NCI-H146 (cell line): ENCODE measurements around the gene SPINK8.
A peak's percentile ranks its signal among the peaks of the same experiment; 100 is the strongest.
"Not testable (repeated sequence)": the region's sequence is repeated elsewhere in the genome, so short reads cannot be mapped to it uniquely, and the experiment has no call there.

Experiments
- DNase-seq: peaks from one replicate; lab custom pipeline; 2025; lab: John Stamatoyannopoulos, UW

SPINK8 gene

DNA sequence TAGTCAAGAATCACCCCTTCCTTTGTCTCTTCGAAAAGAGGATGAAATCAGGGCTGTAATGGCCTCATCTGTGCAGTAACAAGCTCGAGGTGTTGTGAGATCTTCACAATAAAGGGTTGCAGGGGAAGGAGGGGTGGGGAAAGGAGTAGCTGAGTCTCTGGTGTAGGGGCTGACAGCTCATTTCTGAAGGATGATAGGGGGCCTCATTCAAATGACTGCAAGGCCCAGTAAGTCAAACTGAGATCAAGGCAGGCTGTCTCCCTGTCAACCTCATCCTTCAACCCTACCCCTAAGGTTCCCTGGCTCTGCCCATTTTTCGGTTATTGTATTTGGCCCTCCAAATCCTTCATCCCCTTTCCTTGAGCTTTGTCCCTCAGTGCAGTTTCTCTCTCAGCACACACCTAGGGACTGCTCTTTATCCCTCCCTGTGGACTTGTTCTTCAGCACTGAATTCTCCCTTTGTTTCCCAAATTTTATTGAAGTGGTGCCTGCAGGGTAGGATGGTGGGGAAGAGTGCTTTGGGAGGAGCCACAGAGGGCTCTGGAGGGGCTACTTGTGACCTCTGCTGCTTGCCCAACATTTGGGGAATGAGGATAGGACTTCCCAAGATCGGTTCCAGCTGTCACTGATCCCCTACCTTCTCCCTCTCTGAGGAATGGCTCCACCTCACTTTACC is 54.4 kb downstream of the SPINK8 start:
- no peak for DNase-seq

DNA sequence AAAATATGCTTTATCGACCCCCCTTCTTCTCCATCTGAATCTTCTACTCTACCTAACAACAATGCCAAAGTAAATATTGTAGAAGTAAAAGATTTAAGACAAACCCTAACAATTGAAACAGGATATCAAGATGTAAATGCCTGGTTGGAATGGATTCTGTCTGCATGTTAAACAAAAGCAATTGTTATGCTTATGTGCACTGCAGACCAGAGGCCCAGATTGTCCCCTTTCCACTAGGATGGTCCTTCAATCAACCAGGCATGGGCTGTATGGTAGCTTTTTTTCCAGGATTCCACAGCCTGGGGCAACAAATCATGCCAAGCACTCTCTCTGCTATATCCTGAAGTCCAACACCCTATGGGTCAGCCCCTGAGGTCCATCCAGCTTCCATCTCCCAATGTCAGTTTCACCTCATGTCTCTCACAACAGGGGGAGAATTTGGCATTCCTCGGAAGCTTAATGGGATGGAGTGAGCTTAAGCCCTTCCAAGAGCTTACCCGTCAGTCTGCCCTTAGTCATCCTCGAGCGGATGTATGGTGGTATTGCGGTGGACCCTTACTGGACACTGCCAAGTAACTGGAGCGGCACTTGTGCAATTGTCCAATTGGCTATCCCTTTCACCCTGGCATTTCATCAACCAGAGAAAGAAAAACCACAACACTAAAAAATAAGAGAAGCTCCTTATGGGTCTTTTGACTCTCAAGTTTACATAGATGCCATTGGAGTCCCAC is 56.4 kb downstream of the SPINK8 start:
- no peak for DNase-seq

DNA sequence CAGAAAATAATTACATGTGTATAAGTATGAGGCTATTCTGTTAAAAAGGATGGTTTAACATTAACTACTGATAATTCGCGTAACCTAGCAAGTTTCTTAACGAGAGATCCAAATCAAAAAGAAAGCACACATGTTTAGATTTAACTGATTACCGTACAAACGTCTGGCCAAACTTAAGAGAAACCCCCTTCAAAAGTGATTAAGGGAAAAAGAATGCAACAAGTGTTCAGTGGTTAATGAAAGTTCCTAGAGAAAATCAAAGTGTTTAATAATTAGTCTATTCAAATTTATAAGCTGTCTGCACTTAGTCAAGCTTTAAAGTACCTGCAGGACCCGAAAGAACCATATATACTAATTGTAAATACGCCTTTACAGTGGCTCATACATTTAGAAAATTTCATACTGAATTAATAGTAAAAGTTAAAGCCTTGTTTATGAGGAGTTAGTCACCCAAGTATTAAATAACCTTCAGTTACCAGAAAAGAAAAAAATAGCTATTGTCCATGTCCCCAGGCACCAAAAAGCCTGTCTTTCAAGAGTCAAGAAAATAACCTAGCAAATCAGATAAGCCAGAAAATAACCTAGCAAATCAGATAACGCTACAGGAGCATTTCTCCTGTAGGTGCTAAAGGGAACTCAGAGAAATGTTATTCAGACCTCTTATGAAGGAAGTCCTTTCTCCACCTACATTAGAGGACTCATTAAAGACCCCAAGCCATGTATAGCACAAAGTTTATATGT is 58.0 kb downstream of the SPINK8 start:
- no peak for DNase-seq

GRCh38 chr3:48274452-48274851 is 59.0 kb downstream of the SPINK8 start:
- DNase-seq = no peak

GRCh38 chr3:48273594-48274211 is 59.8 kb downstream of the SPINK8 start:
- peak; percentile 32 for DNase-seq

DNA sequence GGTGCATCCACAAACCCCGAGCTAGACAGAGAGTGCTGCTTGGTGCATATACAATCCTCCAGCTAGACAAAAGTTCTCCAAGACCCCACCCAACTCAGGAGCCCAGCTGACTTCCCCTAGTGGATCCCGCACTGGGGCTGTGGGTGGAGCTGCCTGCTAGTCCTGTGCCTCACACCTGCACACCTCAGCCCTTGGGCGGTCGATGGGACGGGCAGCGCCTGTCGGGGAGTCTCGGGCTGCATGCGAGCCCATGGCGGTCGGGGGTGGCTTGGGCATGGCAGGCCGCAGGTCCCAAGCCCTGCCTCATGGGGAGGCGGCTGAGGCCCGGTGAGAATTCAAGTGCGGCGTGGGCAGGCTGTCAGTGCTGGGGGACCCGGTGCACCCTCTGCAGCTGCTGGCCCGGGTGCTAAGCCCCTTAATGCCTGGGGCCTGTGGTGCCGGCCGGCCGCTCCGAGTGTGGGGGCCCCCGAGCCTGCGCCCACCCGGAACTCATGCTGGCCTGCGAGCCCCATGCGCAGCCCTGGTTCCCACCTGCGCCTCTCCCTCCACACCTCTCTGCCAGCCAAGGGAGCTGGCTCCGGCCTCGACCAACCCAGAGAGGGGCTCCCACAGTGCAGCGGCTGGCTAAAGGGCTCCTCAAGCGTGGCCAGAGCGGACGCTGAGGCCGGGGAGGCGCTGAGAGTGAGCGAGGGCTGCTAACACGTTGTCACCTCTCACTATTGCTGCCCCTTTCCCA is 61.5 kb downstream of the SPINK8 start:
- no peak for DNase-seq

DNA sequence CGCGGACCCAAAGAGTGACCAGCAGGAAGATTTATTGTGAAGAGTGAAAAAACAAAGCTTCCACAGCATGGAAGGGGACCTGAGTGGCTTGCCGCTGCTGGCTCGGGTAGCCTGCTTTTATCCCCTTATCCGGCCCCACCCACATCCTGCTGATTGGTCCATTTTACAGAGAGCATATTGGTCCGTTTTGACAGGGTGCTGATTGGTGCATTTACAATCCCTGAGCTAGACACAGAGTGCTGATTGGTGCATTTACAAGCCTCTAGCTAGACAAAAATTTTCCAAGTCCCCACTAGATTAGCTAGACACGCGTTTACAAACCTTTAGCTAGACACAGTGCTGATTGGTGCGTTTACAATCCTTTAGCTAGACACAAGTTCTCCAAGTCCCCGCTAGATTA is 62.2 kb downstream of the SPINK8 start:
- DNase-seq = not testable (repeated sequence)

DNA sequence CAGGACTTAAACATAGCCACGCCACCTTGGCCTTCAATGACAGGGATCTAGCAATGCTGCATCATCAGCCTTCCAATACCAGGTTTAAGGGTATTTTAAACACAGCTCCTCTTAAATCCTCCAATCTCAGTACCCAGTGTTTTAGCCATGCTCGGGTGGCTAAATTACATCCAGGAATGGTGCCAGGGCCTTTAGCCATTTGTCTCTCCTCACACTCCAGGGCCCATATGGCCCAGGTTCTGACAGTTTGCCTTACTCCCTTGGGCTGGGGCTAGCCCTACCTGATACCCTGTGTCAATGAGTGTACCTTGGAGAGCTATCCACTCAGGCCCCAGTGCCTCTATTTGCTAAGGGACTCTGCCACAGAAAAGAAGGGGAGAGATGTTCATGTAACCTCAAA is 63.2 kb downstream of the SPINK8 start:
- no peak for DNase-seq

DNA sequence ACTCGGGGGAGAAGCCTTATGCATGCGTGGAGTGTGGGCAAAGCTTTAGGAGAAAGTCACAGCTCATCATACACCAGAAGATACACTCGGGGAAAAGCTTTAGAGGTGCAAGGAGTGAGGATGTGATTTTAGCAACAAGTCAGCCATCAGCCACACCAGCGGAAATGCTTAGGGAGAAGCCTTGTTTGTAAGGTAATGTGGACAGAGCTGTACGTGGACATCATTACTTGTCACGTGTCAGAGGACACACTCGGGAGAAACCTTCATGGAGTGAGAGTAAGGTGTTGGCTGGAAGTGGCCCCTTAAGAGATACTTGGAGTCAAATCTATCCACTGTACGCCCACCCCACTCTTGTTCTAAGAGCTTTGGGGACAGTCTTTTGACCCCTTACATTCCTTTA is 63.9 kb downstream of the SPINK8 start:
- DNase-seq = no peak

GRCh38 chr3:48268936-48269561 is 64.4 kb downstream of the SPINK8 start:
- DNase-seq = no peak

DNA sequence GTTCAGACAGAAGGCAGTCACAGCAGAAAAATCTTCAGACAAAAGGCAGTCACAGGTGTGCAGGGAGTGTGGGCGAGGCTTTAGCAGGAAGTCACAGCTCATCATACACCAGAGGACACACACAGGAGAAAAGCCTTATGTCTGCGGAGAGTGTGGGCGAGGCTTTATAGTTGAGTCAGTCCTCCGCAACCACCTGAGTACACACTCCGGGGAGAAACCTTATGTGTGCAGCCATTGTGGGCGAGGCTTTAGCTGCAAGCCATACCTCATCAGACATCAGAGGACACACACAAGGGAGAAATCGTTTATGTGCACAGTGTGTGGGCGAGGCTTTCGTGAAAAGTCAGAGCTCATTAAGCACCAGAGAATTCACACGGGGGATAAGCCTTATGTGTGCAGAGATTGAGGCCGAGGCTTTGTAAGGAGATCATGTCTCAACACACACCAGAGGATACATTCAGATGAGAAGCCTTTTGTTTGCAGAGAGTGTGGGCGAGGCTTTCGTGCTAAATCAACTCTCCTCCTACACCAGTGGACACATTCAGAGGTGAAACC is 65.0 kb downstream of the SPINK8 start:
- DNase-seq = peak; percentile 26

DNA sequence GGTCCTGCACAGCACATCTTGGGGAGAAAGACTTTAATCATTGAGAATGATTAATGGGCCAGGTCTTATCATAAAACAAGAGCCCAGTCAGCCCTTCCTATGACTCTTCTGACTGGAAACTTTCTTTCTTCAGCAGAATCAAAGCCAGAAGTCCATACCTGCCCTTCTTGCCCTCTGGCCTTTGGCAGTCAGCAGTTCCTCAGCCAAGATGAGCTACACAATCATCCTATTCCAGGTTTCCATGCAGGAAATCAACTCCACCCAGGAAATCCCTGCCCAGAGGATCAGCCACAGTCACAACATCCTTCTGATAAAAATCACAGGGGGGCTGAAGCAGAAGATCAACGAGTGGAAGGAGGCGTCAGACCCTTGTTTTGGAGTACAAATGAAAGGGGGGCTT is 65.7 kb downstream of the SPINK8 start:
- DNase-seq = no peak

DNA sequence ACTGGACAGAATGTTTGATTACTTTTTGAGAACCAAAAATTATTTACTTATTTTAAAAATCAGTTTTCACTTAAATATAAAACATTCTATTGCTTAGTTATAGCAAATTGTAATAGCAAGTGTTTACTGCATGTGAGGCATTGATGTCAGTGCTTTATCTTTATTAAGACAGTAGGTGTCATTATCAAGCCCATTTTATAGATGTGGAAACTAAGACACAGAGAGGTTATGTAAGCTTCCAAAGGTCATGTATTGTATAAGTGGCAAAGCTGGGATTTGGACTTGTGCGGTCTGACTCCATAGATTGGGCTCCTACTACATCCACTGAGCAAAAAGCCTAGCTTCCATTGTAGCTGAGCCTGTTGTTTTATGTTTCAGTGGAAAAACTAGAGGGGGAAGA is 74.9 kb downstream of the SPINK8 start:
- no peak for DNase-seq
